PFSK-1 (cell line): ENCODE data around the gene EVI5L.

Source experiments
- FOXP2 ChIP-seq: optimal IDR thresholded peaks from 2 replicates; pipeline ENCODE3; 2011; ENCODE audit warnings: borderline replicate concordance, control low read depth, inconsistent platforms; ENCODE audit not compliant: insufficient read depth; ENCODE audit errors: extremely low read length, extremely low read depth
- POLR2AphosphoS5 ChIP-seq: IDR thresholded peaks from 2 replicates; pipeline ENCODE4 v1.6.1; 2012; ENCODE audit warnings: low read depth, mild to moderate bottlenecking, control low read depth, low read length, moderate library complexity
- SIN3A ChIP-seq: IDR thresholded peaks from 2 replicates; pipeline ENCODE4 v1.6.1; 2012; ENCODE audit warnings: mild to moderate bottlenecking, low read length, moderate library complexity, borderline replicate concordance; ENCODE audit not compliant: insufficient read depth
- TAF1 ChIP-seq: IDR thresholded peaks from 2 replicates; pipeline ENCODE4 v1.6.1; 2012; ENCODE audit warnings: low read length, control low read depth, borderline replicate concordance; ENCODE audit not compliant: insufficient read depth
- TF ChIP-seq, protein P1 (sequence below), 2 experiments: IDR thresholded peaks; 2 replicates each; pipeline versions ENCODE4 v1.6.1 to v1.8.0; 2011 to 2012; ENCODE audit warnings: low read depth in 2 of 2, low read length in 2 of 2, control low read depth in 1 of 2, inconsistent platforms in 1 of 2, mild to moderate bottlenecking in 1 of 2, moderate library complexity in 1 of 2; ENCODE audit not compliant: insufficient read depth in 1 of 2

The EVI5L gene

DNA sequence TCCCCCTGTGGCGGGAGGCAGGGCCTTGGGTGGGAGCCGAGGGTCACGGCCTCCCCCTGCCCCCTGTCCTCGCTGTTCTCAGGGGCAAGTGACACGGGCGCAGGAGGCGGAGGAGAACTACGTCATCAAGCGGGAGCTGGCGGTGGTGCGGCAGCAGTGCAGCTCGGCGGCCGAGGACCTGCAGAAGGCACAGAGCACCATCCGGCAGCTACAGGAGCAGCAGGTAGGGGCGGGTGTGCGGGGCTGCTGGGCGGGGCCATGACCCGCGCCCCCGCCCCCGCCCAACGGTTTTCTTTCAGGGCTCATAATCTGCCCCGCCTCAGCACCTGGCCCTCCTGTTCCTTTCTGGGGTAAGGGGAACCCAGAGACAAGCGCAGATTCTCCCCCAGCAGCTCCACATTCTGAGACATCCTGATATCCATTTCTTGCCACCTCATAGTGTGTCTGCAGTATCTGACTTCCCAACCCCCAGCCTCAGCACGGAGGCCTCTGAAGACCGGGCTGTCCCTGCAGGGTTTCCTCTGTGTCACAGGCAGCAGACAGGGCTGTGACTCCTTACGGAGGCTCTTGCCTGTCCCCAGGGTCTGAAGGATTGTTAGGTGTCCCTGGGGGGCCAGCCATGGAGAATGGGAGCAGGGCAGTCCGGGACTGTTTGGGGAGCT is 28.2 kb downstream of the EVI5L start:
- TF ChIP-seq TAF1 (no peak), FOXP2 (no peak), SIN3A (no peak), POLR2AphosphoS5 (no peak)
- TF ChIP-seq, protein P1, sequence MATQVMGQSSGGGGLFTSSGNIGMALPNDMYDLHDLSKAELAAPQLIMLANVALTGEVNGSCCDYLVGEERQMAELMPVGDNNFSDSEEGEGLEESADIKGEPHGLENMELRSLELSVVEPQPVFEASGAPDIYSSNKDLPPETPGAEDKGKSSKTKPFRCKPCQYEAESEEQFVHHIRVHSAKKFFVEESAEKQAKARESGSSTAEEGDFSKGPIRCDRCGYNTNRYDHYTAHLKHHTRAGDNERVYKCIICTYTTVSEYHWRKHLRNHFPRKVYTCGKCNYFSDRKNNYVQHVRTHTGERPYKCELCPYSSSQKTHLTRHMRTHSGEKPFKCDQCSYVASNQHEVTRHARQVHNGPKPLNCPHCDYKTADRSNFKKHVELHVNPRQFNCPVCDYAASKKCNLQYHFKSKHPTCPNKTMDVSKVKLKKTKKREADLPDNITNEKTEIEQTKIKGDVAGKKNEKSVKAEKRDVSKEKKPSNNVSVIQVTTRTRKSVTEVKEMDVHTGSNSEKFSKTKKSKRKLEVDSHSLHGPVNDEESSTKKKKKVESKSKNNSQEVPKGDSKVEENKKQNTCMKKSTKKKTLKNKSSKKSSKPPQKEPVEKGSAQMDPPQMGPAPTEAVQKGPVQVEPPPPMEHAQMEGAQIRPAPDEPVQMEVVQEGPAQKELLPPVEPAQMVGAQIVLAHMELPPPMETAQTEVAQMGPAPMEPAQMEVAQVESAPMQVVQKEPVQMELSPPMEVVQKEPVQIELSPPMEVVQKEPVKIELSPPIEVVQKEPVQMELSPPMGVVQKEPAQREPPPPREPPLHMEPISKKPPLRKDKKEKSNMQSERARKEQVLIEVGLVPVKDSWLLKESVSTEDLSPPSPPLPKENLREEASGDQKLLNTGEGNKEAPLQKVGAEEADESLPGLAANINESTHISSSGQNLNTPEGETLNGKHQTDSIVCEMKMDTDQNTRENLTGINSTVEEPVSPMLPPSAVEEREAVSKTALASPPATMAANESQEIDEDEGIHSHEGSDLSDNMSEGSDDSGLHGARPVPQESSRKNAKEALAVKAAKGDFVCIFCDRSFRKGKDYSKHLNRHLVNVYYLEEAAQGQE (IDR thresholded peaks at IDR 0.05; ENCODE audit: insufficient read depth in 1 of 2, low read depth in 2 of 2, low read length in 2 of 2): no peak

DNA sequence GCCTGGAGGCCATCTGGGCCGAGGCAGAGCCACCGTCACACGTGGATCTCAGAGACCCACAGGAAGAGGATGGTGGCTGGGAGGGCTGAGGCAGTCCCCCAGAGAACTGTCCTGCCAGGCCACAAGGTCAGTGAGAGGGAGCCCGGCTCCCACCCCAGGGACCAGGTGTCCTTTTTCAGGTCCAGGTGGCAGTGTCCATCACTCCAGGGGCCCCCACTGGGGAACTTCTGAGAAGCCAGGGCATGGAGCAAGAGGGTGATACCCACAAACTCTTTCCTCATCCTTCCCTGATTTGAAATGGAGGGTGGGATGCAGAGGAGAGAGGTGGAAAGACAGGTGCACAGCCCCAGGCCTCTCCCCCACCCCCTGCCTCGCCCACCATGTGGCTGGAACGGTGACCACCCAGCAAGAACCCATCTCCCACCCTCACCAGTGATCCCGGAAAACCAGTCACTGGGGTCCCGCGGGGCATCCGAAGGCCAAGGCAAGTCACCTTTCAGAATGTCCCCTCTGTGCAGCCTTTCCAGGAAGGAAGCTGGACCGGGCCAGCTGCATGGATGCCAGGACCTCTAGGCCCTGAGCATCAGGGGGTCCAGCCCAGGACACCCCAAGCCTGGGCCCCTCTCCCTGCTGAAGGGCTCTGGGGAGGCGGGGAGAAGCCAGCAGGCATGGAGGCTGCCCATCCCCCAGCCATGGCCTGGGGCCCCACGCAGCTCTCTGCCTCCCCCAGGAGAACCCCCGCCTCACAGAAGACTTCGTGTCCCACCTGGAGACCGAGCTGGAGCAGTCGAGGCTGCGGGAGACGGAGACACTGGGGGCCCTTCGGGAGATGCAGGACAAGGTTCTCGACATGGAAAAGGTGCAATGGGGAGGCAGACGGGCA is 30.1 kb downstream of the EVI5L start:
- TF ChIP-seq POLR2AphosphoS5 (no peak), SIN3A (no peak), FOXP2 (no peak), TAF1 (no peak)
- TF ChIP-seq, protein P1 (IDR thresholded peaks at IDR 0.05; ENCODE audit: insufficient read depth in 1 of 2, low read depth in 2 of 2, low read length in 2 of 2): no peak

DNA sequence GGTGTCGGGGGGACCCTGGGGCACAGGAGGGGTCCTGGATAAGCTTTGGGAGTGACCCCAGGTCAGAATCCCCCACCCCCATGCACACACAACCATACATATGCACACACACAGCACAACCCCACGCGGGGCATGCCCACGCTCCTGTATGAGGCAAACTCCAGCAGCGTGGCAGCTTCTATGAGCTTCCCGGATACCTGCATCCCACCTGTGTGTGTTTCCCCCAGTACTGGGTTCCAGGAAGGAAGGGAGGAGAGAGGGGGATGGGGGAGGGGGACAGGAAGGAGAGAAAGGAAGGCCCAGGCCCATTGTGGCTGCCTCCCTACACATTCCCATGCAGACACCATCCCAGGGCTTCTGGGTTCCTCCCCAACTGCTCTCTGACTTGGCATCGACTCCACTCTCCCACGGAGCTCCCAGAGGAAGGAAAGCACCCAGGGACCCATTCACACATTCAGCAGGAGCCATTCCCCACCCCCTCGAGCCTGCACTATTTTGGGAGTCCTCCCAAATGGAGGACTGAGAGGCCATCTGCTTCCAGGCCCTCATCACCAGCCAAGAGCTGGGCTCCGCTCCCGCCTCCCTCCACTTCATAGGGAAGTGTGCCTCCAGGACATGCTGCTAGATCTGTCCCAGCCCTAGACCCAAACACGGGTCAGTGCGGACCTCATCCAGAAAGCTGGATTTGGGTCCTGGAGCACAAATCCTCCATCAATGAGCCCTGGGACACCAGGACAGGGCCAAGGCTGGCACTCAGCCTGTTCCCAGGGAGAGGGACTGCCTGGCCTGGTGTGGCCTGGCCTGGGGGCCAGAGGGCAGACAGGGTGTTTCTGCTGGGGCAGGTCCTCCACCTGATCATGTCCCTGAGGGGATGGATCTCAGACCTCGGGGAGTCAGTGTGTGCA is 30.9 kb downstream of the EVI5L start:
- no peak for TF ChIP-seq FOXP2
- no peak for TF ChIP-seq SIN3A
- TF ChIP-seq POLR2AphosphoS5: no peak
- TF ChIP-seq, protein P1 (IDR thresholded peaks at IDR 0.05; ENCODE audit: insufficient read depth in 1 of 2, low read depth in 2 of 2, low read length in 2 of 2): no peak
- TF ChIP-seq TAF1: no peak

DNA sequence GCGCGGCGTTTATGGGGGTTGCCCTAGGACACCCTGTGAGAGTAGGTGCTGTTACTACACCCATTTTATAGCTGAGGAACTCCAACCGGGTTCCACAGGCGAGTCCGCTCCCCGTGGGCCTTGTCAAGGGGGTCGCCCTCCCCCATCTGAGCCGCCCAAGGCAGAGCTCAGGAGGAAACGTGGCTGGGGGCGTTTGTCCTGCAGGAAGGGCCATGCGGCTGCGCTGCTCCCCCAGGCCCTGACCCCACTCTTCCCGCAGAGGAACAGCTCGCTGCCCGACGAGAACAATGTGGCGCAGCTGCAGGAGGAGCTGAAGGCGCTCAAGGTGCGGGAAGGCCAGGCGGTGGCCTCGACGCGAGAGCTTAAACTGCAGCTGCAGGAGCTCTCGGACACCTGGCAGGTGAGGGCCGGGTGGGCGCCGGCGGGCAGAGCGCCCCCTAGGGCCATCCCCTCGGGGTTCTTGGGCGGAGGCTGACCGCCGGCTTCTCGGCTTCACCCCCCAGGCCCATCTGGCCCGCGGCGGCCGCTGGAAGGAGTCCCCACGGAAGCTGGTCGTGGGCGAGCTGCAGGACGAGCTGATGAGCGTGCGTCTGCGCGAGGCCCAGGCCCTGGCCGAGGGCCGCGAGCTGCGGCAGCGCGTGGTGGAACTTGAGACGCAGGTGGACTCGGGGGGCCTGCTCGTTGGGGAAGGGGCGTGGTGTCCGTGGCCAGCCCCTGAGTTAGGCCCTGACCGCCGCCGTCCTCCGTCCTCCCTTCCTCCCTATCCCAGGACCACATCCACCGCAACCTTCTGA is 31.8 kb downstream of the EVI5L start:
- no peak for TF ChIP-seq FOXP2
- no peak for TF ChIP-seq POLR2AphosphoS5
- no peak for TF ChIP-seq TAF1
- TF ChIP-seq SIN3A: no peak
- TF ChIP-seq, protein P1 (IDR thresholded peaks at IDR 0.05; ENCODE audit: insufficient read depth in 1 of 2, low read depth in 2 of 2, low read length in 2 of 2): no peak
